Stomach (tissue), 9 donors: ENCODE data around the gene PAN3. TPM values are rescaled to one million over a fixed set of nuclear protein-coding genes. Genes with fewer than 3 reads are reported as not detected.
A peak's percentile ranks its signal among the peaks of the same experiment; 100 is the strongest.

Experiments used
- DNase-seq, 2 donors: peaks; one replicate each; pipeline versions ENCODE4 v3.0.0 to v3.0.0-alpha.2; 2013 to 2019
- H3K27ac ChIP-seq, 5 donors: fragments of 200-600 bp in 4 of 5; sonication (generic) in 4 of 5; one replicate each; pipeline ENCODE4 v1.5.1; 2013 to 2019; ENCODE audit warnings: mild to moderate bottlenecking in 1 of 5, moderate library complexity in 1 of 5
- H3K27me3 ChIP-seq, 3 donors: fragments of 200-600 bp; sonication (generic); one replicate each; pipeline ENCODE4 v1.5.1; 2017 to 2019; ENCODE audit warnings: mixed run types in 1 of 3
- H3K36me3 ChIP-seq, 4 donors: fragments of 200-600 bp; sonication (generic); 1 replicate in 3 of 4; 2 replicates in 1 of 4; pipeline ENCODE4 v1.5.1; 2016 to 2019
- H3K4me1 ChIP-seq, 4 donors: fragments of 200-600 bp; sonication (generic); one replicate each; pipeline ENCODE4 v1.5.1; 2016 to 2019
- H3K4me3 ChIP-seq, 4 donors: fragments of 200-600 bp; sonication (generic) in 3 of 4; one replicate each; pipeline ENCODE4 v1.5.1; 2016 to 2019; ENCODE audit warnings: mild to moderate bottlenecking in 1 of 4
- H3K9me3 ChIP-seq, 4 donors: fragments of 200-600 bp; sonication (generic); one replicate each; pipeline ENCODE4 v1.5.1; 2016 to 2019
- CTCF ChIP-seq, 7 experiments: fragments of 450-650 bp in 4 of 7; fragments of 200-600 bp in 3 of 7; sonication (generic) in 3 of 7; IDR thresholded peaks; one replicate each; pipeline ENCODE4 v1.5.1; 2016 to 2019; ENCODE audit warnings: antibody characterized with exemption in 7 of 7, control low read depth in 2 of 7, mild to moderate bottlenecking in 1 of 7
- EP300 ChIP-seq: sonication (generic); formaldehyde crosslinking; IDR thresholded peaks from one replicate; pipeline ENCODE4 v1.6.1; 2017; ENCODE audit warnings: antibody characterized with exemption
- POLR2A ChIP-seq, 4 donors: fragments of 450-650 bp; IDR thresholded peaks; one replicate each; pipeline ENCODE4 v1.6.1; 2016; ENCODE audit warnings: antibody characterized with exemption in 4 of 4, control low read depth in 2 of 4, mild to moderate bottlenecking in 1 of 4, moderate library complexity in 1 of 4
- POLR2AphosphoS5 ChIP-seq, 3 donors: sonication (generic); formaldehyde crosslinking; IDR thresholded peaks; one replicate each; pipeline ENCODE4 v1.6.1; 2016; ENCODE audit warnings: antibody characterized with exemption in 3 of 3
- WGBS, 5 donors: extraction: QIAGEN DNeasy Blood & Tissue Kit in 3 of 5; methylation state at CpG; one replicate each; pipeline versions ENCODE4 v1.1.5 to v1.1.7; 2013 to 2018; 5-methylcytosine and 5-hydroxymethylcytosine counted together
- intact Hi-C: fragments of 100-400 bp; cut with DNase I; formaldehyde crosslinking; loops from one replicate; pipeline ENCODE4 v1.15.1; 2023; ENCODE audit warnings: low total_unique reads
- polyA plus RNA-seq, 3 donors: library from polyadenylated mRNA; stranded (reverse); fragments of 200-250 nt; gene quantifications; one replicate each; pipeline ENCODE4 v1.2.3, GENCODE V29; 2013
- total RNA-seq, 5 donors: library from RNA; depleted of rRNA; stranded (reverse); fragments of >200 nt; gene quantifications; one replicate each; pipeline versions ENCODE4 v1.1.0 to v1.2.3, GENCODE V29; 2014 to 2016
- donor health status: healthy with polysubstance abuse.
- donor health status: Bipolar disorder and iron deficiency.
- donor health status: healthy.

PAN3 gene
- total and polyA plus RNA-seq, 8 donors = 3.9 to 68.1 (median 26.0) TPM

GRCh38 chr13:28327373-28328270 is 189.3 kb downstream of the PAN3 start:
- no peak for TF ChIP-seq POLR2AphosphoS5 (IDR thresholded peaks at IDR 0.05)
- no peak for TF ChIP-seq POLR2A (IDR thresholded peaks at IDR 0.05)
- no peak for TF ChIP-seq EP300
- no peak for TF ChIP-seq CTCF (IDR thresholded peaks at IDR 0.05)
- Histone ChIP-seq H3K9me3 (no peaks in the 10 kb centered on the region), H3K27ac (no peak overlapping the region), H3K36me3 (no peaks in the 10 kb centered on the region), H3K4me1 (no peaks in the 10 kb centered on the region), H3K4me3 (no peak overlapping the region), H3K27me3 (peaks cover 0 to 14% (median 0%) of the 10 kb centered on the region in 3 donors)
- WGBS, 5 donors = 85 to 90% (median 89%) methylated on average over 14 of the region's 14 CpGs
- intact Hi-C loops = no loop called here
- no peak for DNase-seq

GRCh38 chr13:28328271-28328607 is 189.9 kb downstream of the PAN3 start:
- no peak for TF ChIP-seq CTCF (IDR thresholded peaks at IDR 0.05)
- Histone ChIP-seq H3K36me3 (no peaks in the 10 kb centered on the region), H3K27me3 (peaks cover 0 to 14% (median 0%) of the 10 kb centered on the region in 3 donors), H3K27ac (no peak overlapping the region), H3K4me3 (no peak overlapping the region), H3K4me1 (no peaks in the 10 kb centered on the region), H3K9me3 (no peaks in the 10 kb centered on the region)
- WGBS, 5 donors = 80 to 89% (median 84%) methylated on average over 8 of the region's 8 CpGs
- no peak for DNase-seq
- intact Hi-C loops = no loop called here

GRCh38 chr13:28329395-28330158 is 191.2 kb downstream of the PAN3 start:
- 67 to 75% (median 70%) methylated on average over 17 of the region's 17 CpGs for WGBS, 5 donors
- intact Hi-C loops = loop anchor here (10.0 kb wide), 1 partner anchor 295 kb away; no protein-coding TSS in a partner anchor
- H3K27me3 ChIP-seq = peaks cover 0 to 21% (median 0%) of the 10 kb centered on the region in 3 donors
- TF ChIP-seq POLR2AphosphoS5 (IDR thresholded peaks at IDR 0.05) (peak in 1 of 3 donors; percentile 36), POLR2A (IDR thresholded peaks at IDR 0.05) (no peak)
- no peaks in the 10 kb centered on the region for H3K36me3 ChIP-seq
- no peak overlapping the region for H3K27ac ChIP-seq
- no peaks in the 10 kb centered on the region for H3K4me1 ChIP-seq
- no peak overlapping the region for H3K4me3 ChIP-seq
- no peaks in the 10 kb centered on the region for H3K9me3 ChIP-seq
- no peak for DNase-seq

- TF ChIP-seq POLR2AphosphoS5 (IDR thresholded peaks at IDR 0.05) (no peak), POLR2A (IDR thresholded peaks at IDR 0.05) (no peak), CTCF (IDR thresholded peaks at IDR 0.05) (no peak), EP300 (no peak)
- Histone ChIP-seq H3K4me3 (no peak overlapping the region), H3K27me3 (peaks cover 0 to 25% (median 0%) of the 10 kb centered on the region in 3 donors), H3K36me3 (no peaks in the 10 kb centered on the region), H3K4me1 (peaks cover 0 to 15% (median 7%) of the 10 kb centered on the region in 4 donors), H3K27ac (no peak overlapping the region), H3K9me3 (no peaks in the 10 kb centered on the region)
- intact Hi-C loops = loop anchor here (10.0 kb wide), 1 partner anchor 291 kb away; no protein-coding TSS in a partner anchor
- WGBS, 5 donors = 83 to 95% (median 86%) methylated on average over 2 of the region's 2 CpGs
- DNase-seq = no peak
Observed at GRCh38 chr13:28333204-28333881, 195.0 kb downstream of the PAN3 start.
